Stimulated activated CD4-positive, alpha-beta T cell treated with anti-CD3 and anti-CD28 coated beads, TNF-alpha, amount 100 ng/mL, for 1 hour (primary cell): Measurements from ENCODE around the gene VPS37C.
"Not testable (repeated sequence)": the region's sequence is repeated elsewhere in the genome, so short reads cannot be mapped to it uniquely, and the experiment has no call there.

ENCODE experiments used
- DNase-seq, 3 donors: peaks; one replicate each; pipeline ENCODE4 v3.0.0-alpha.2; 2020; ENCODE audit warnings: low read depth in 3 of 3, low spot score in 1 of 3

Gene VPS37C

GRCh38 chr11:61176446-61176845 is 15.2 kb upstream of the VPS37C start:
- DNase-seq, result no peak

DNA sequence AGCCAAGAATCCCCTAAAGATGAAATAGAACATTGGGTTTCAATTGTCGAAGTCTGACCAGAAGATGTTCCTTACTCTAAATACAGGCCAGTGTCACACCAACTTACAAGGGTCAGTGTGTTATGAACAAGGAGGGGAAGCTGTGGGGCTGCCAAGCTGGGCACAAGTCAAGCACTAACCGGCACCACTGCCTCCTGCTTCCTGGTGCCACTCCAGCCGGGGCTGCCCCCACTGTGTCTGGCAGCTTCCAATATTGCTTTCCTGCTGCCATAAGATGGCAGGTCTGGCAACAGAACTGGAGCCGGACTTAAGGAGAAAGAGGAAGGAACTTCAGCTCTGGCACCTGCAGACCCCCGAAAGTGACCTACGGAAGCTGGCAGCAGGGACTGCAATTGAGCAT is 13.7 kb upstream of the VPS37C start:
- no peak for DNase-seq

DNA sequence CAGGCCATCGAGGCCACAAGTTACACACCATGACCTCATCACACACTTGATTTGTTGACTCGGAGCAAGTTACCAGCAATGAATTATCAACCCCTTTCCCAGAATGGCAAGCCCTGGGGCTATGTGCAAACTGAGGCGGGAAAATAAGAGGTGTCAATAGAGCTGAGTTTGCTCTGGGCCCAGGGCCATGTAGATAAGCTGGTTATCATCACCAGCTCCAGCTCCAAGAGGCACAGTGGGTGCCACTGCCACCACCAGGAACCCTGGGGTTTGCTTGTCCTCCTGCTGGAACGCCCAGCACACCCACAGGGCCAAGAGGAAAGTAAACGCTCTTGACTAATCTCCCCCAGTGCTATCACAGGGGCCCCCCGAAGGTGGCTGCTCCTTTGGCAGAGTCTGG is 13.0 kb upstream of the VPS37C start:
- no peak for DNase-seq

- no peak for DNase-seq
These were observed 12.2 kb upstream of the VPS37C start for GRCh38 chr11:61173456-61173855.

- no peak for DNase-seq
These were observed 11.7 kb upstream of the VPS37C start for GRCh38 chr11:61172888-61173287.

DNA sequence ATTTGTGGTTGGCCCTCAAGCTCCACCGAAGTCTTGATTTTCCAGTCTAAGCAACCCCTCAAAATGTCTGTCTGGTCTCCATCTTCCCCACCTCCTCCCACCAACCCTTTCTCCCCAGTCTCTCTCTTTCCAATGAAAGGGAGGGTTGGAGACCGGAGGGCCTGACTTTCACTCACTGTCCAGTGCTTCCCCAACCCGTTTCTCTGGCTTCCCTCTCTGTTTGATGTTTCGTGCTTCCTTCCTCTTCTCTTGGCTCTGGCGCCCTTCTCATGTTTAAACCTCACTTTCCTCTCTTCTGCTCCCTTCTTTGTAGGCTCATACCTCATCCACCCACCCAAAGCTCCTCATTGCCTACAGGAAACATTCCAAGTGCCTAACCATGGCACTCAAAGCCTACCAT is 11.1 kb upstream of the VPS37C start:
- DNase-seq, result no peak

GRCh38 chr11:61171907-61172306 is 10.7 kb upstream of the VPS37C start:
- no peak for DNase-seq

- DNase-seq, result no peak
These were observed 9.3 kb upstream of the VPS37C start for GRCh38 chr11:61170566-61170965.

- no peak for DNase-seq
These were observed 7.6 kb upstream of the VPS37C start for GRCh38 chr11:61168800-61169199.

- DNase-seq, result no peak
These were observed 6.9 kb upstream of the VPS37C start for GRCh38 chr11:61168042-61168688.

DNA sequence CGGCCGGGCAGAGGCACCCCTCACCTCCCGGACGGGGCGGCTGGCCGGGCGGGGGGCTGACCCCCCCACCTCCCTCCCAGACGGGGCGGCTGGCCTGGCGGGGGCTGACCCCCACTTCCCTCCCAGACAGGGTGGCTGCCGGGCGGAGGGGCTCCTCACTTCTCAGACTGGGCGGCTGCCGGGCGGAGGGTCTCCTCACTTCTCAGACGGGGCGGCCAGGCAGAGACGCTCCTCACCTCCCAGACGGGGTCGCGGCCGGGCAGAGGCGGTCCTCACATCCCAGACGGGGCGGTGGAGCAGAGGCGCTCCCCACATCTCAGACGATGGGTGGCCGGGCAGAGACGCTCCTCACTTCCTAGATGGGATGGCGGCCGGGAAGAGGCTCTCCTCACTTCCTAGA is 5.1 kb upstream of the VPS37C start:
- DNase-seq, result not testable (repeated sequence)

DNA sequence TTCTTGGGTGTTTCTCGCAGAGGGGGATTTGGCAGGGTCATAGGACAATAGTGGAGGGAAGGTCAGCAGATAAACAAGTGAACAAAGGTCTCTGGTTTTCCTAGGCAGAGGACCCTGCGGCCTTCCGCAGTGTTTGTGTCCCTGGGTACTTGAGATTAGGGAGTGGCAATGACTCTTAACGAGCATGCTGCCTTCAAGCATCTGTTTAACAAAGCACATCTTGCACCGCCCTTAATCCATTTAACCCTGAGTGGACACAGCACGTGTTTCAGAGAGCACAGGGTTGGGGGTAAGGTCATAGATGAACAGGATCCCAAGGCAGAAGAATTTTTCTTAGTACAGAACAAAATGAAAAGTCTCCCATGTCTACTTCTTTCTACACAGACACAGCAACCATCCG is 4.6 kb upstream of the VPS37C start:
- not testable (repeated sequence) for DNase-seq

- DNase-seq, result no peak
These were observed 3.6 kb upstream of the VPS37C start for GRCh38 chr11:61164606-61165424.

DNA sequence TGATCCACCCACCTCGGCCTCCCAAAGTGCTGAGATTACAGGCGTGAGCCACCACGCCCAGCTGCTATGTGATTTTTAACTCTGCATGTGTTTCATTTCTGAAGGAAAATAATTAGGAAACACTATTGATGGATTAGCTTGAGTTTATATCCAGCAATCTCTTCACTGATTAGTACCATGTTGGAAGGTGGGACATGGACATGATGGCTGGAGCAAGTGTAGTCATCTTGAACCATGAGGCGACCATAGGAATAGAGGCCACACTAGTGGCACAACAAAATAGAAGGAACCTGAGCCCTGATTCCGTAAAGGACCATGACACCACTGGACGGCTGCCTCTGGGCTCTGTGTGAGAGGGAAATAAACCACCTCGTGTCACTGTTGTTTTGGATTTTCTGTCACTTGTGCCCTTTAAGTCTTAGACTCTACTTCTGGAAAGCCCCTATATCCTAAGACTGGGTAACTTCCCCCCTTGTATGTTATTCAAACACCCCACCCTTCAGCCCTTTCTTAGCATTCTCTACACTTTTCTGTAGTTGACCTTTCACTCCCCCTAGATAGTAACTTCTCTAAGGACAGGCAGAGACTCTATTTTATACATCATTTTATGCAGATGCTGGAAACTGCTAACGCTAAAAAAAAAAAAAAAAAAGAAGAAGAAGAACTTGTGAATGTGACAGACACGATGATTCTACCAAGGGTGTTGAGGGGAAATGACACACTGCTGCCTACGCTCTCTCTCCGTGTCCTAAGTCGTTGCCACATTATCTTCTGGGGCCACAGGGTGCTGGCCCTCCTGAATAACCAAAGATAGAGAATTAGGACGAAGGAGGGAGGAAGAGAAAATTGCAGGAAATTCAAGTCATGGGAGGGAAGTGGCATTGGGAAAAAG is 2.7 kb upstream of the VPS37C start:
- DNase-seq, result no peak

DNA sequence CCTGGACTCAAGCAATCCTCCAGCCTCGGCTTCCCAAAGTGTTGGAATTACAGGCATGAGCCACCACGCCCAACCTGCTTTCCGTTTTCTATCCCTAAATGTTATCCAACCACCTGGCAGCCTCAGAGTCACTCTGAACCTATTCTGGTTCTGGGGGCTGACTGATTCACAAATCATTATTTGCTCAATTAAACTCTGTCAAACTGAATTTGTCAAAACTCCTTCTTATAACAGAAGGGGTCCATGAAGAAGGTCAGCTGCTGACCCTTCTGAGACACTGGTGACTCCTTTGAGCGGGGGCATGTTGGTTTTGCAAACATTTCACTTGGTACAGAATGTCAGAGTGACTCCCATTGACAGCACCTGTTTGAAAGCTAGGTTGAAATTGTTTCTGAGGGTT is 1.8 kb upstream of the VPS37C start:
- DNase-seq, result no peak

DNA sequence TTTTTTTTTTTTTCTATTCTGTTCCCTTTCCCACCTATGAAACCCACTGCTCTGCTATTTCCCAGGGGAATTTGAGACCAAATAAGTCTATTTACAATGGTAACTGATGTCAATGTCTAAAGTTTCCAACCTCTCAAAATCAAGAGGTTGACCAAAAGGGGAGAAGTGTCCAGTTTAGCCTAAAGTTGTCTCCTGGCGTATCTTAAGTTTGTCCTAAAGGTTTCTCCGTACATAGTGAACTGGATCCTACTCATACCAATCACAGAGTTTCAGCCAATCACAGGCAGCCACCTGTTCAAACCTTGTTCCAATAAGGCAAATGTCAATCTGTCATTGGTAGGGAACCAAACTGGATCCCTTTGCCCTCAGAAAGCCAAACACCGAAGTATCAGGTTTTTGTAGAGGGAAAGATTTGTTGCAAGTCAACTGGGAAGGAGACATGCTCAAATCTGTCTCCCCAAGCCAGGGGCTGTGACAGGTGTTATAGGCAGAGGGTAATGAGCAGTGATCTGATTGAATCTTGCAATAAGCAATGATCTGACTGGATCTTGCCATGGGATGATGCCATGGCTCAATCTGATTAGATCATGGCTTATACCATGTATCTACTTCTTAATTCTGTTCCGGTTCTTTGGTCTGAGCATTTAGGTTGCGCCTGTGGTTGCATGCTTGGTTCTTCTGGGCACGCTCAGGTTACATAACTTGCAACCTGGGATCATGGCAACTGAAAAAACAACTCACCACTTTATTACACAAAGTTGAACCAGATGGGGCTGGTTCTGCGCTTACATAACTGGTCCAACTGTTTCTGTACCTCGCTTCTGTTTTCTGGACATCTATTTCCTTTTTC is 1.1 kb upstream of the VPS37C start:
- no peak for DNase-seq

- no peak for DNase-seq
These were observed 588 bp downstream of the VPS37C start for GRCh38 chr11:61160487-61161189.

GRCh38 chr11:61158691-61159381 is 2.4 kb downstream of the VPS37C start:
- DNase-seq, result no peak

- no peak for DNase-seq
These were observed 3.5 kb downstream of the VPS37C start for GRCh38 chr11:61157743-61158142.

DNA sequence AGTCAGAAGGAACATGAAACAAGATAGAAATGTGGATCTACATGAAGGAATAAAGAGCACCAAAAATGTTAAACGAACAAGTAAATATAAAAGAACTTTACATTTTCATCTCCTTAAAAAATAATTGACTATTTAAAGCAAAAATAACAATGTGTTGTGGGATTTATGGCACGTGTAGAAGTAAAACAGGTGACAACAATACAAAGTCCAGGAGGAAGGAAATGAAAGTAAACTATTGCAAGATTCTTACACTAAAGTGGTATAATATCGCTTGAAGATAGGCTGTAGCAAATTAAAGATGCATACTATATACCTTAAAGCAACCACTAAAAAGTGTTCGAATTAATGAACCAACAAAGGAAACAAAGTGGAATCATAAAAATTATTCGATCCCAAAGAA is 5.5 kb downstream of the VPS37C start:
- DNase-seq, result no peak
